ENCODE data around the gene GLCCI1. TPM values are rescaled to one million over a fixed set of nuclear protein-coding genes. Genes with fewer than 3 reads are reported as not detected.

Gene GLCCI1
- total and polyA plus RNA-seq, 2 of the 8 experiments (the other 6 are each of a cell fraction or from before 2014, with no cell fraction given), result 12.4 to 27.7 TPM

DNA sequence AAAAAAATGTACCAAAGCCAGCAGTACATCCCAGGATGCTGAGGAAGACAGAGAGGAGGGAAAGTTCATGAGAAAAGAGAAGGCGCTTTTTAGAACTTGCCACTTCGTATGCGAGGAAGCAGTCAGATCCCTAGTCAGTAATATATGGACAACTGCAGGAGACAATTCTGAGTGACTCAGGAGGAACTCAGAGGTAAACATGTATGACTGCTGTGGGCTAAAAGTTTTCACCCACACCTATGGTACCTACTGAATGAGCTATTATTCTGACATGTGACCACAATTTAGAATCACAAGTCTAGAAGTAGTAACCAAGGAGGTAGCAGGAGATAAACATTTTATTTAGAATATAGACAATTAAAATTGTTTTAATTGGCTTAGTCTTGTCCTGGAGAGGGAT lies 166.8 kb downstream of the GLCCI1 start (continued):
- TF ChIP-seq, protein P1, sequence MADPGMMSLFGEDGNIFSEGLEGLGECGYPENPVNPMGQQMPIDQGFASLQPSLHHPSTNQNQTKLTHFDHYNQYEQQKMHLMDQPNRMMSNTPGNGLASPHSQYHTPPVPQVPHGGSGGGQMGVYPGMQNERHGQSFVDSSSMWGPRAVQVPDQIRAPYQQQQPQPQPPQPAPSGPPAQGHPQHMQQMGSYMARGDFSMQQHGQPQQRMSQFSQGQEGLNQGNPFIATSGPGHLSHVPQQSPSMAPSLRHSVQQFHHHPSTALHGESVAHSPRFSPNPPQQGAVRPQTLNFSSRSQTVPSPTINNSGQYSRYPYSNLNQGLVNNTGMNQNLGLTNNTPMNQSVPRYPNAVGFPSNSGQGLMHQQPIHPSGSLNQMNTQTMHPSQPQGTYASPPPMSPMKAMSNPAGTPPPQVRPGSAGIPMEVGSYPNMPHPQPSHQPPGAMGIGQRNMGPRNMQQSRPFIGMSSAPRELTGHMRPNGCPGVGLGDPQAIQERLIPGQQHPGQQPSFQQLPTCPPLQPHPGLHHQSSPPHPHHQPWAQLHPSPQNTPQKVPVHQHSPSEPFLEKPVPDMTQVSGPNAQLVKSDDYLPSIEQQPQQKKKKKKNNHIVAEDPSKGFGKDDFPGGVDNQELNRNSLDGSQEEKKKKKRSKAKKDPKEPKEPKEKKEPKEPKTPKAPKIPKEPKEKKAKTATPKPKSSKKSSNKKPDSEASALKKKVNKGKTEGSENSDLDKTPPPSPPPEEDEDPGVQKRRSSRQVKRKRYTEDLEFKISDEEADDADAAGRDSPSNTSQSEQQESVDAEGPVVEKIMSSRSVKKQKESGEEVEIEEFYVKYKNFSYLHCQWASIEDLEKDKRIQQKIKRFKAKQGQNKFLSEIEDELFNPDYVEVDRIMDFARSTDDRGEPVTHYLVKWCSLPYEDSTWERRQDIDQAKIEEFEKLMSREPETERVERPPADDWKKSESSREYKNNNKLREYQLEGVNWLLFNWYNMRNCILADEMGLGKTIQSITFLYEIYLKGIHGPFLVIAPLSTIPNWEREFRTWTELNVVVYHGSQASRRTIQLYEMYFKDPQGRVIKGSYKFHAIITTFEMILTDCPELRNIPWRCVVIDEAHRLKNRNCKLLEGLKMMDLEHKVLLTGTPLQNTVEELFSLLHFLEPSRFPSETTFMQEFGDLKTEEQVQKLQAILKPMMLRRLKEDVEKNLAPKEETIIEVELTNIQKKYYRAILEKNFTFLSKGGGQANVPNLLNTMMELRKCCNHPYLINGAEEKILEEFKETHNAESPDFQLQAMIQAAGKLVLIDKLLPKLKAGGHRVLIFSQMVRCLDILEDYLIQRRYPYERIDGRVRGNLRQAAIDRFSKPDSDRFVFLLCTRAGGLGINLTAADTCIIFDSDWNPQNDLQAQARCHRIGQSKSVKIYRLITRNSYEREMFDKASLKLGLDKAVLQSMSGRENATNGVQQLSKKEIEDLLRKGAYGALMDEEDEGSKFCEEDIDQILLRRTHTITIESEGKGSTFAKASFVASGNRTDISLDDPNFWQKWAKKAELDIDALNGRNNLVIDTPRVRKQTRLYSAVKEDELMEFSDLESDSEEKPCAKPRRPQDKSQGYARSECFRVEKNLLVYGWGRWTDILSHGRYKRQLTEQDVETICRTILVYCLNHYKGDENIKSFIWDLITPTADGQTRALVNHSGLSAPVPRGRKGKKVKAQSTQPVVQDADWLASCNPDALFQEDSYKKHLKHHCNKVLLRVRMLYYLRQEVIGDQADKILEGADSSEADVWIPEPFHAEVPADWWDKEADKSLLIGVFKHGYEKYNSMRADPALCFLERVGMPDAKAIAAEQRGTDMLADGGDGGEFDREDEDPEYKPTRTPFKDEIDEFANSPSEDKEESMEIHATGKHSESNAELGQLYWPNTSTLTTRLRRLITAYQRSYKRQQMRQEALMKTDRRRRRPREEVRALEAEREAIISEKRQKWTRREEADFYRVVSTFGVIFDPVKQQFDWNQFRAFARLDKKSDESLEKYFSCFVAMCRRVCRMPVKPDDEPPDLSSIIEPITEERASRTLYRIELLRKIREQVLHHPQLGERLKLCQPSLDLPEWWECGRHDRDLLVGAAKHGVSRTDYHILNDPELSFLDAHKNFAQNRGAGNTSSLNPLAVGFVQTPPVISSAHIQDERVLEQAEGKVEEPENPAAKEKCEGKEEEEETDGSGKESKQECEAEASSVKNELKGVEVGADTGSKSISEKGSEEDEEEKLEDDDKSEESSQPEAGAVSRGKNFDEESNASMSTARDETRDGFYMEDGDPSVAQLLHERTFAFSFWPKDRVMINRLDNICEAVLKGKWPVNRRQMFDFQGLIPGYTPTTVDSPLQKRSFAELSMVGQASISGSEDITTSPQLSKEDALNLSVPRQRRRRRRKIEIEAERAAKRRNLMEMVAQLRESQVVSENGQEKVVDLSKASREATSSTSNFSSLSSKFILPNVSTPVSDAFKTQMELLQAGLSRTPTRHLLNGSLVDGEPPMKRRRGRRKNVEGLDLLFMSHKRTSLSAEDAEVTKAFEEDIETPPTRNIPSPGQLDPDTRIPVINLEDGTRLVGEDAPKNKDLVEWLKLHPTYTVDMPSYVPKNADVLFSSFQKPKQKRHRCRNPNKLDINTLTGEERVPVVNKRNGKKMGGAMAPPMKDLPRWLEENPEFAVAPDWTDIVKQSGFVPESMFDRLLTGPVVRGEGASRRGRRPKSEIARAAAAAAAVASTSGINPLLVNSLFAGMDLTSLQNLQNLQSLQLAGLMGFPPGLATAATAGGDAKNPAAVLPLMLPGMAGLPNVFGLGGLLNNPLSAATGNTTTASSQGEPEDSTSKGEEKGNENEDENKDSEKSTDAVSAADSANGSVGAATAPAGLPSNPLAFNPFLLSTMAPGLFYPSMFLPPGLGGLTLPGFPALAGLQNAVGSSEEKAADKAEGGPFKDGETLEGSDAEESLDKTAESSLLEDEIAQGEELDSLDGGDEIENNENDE (IDR thresholded peaks at IDR 0.05; ENCODE audit: insufficient replicate concordance, low read length), result no peak
- TF ChIP-seq CHD2 (IDR thresholded peaks at IDR 0.05; ENCODE audit: low read length), result no peak
